GM18517 (cell line): ENCODE measurements around the gene LYRM9.
"Not testable (repeated sequence)": the region's sequence is repeated elsewhere in the genome, so short reads cannot be mapped to it uniquely, and the experiment has no call there.

ENCODE experiments used
- ATAC-seq: cut with Tn5 transposase; IDR thresholded peaks from one replicate; pipeline ENCODE4 v1.9.1; 2021; ENCODE audit warnings: mild to moderate bottlenecking, moderate library complexity; ENCODE audit not compliant: unreplicated experiment

The LYRM9 gene

DNA sequence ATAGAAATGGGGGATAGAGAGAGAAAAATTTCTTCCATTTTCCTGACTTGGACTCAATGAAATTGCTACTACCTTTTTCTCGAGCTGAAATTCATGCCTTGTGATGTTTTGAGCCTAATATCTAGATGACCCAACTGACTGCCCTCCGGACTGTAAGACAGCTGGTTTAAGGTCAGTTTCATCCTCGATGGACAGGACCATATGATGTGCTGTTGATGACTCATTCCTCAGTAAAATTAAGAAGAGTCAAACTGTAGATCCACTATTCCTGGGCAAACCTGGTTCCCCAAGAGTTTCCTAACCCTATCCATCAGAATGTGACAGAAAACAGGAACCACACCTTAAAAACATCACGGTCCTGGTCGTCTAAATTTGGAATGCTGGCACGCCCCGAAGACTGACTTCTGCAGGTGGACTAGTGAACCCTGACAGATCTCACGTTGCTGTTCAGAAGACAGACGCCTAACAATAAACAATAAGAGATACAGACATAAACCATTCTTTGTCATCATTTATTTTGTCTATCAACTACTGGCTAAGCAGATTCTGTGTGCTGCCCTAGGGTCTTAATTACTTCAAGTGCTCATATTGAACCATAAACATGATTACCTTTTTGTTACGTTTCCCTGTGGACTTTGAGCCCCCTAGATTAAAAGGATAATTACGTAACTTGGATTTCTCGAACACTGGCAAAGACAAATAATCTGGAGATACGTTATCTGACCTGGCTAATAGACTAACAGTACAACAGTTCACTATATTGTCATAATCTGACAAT lies 47.7 kb downstream of the LYRM9 start:
- ATAC-seq = no peak

DNA sequence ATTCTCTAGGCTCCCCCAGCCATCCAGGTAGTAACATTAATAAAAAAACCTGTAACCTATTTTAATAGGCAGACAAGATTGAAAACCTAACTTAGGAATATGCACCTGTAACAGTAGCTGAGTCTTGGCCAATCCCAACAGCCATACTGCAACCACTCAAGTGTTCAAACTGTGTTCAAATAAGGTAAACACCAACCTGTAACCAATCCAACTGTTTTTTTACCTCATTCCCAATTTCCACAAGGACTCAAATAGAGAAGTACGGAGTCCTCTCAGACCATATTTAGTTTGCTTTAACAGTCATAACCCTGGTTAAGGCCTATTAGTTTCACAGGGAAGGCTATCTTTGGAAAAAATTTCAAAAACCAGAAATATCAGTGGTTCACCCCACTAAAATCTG lies 52.5 kb downstream of the LYRM9 start:
- no peak for ATAC-seq

DNA sequence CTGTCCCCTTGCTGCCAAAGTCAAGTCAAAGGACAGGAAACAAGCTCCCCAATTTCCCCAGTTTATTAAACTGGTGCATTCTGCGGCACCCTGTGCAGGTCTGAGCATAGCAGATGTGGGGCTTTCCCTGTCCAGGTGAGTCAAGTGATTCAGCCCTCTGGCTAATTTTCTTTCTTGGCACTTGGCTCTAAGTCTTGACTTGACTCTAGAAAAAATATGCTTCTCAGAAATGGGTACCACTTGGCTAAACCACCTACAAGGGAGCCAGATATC lies 52.8 kb downstream of the LYRM9 start:
- ATAC-seq = not testable (repeated sequence)

DNA sequence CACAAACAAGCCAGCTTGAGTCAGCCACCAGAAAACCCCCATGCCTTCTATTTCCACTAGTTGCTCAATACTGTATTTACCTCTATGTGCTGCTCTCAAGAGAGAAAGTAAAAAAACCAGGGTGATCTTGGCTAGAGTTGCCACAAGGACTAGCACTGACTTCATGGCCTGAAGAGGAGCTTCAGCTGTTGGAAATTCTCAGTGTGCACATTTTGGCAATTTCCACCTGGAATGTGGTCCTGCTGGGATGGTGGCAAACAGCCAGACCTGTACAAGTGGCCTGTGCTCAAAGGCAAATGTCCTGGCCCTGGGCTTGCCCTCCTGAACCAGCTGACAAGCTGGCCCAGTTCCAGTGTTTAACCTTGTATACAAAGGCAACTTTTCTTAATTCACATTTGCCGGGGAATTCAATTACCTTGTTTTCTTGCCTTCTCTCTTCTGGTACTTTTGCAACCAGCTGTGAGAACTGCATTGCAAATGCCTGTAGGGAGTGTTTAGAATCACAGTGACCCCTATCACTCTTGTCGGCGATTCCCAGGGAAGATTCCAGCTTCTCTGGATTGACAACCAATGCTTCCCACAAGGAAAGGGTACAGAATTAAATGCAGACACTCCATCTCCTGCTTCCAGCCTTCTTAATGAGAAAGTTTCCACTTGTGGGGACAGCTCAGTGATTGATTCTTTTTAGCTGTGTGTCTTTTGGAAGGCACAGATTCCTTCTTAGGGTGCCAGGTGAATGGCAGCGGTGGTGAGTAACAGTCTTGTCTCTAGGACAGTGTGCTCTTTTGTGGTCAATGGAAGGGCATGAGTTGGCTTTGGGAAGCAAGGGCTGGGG lies 53.4 kb downstream of the LYRM9 start:
- not testable (repeated sequence) for ATAC-seq

DNA sequence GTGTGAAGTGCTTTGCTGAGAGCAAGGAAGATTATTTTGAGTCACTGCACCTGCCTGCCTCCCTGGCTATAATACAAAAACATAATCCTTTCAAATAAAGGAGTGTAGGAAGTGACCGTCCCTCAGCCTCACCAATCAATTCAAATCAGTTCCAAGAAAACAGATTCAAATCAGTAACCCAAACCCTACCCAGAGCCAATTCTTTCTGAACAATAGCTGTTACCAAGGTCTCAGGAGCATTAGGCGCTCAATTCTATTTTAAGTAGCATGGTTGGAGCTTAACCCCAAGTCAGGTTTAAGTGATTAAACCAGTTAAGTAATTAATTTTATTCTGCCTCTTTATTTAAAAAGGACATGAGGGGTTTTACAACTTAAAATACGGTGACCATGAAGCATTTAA lies 54.6 kb downstream of the LYRM9 start:
- not testable (repeated sequence) for ATAC-seq

DNA sequence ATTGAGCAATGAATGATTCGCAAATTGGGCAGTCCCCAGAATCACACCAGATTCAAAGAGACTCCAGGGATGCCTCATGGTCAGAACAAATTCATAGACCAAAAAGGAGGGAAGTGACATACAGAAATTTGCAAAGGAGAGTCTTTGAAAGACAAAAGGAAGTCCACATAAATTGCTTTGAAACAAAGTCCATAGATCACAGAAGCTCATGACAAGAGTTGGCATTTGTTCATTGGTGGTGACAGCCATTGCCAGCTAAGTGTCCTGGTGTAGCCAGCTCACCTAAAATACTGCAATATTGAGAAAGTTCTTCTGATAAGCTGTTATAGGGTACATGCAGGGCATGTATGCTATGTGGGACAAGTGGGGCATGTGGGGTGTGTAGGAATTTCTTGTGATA lies 55.4 kb downstream of the LYRM9 start:
- not testable (repeated sequence) for ATAC-seq

DNA sequence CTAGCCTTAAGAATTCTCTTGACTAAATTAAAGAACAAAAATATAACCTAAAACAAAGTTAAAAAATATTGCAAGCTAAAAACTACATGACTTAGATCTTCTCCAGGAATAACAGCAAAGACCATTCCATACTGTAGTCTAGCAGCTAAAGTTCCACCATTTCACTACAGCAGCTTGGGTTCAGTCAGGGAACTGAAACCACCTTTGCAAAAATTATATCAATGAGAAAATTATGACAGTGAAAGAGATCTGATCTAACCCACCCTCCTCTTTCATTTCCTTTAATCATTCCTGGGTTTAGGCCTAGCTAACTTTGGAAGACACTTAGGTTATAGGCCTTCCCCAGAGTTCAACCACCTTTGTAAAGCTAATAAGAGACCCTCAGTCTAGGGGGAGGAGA lies 56.5 kb downstream of the LYRM9 start:
- no peak for ATAC-seq

DNA sequence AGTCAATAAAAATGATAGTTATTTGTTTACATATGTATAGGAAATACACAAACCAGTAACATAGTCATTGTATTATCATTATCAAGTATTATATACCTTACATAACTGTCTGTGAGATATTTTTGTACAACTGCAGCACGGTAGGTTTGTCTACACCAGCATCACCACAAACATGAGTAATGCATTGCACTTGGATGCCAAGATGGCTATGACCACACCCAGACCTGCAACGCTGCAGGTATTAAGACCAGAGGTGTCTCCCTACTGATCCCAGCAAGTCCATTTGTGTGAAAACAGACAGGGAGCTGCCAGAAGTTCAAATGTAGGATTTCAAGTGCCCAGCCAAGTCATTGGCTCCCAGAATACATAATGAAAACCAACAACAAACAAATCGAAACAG lies 58.6 kb downstream of the LYRM9 start:
- ATAC-seq = no peak

DNA sequence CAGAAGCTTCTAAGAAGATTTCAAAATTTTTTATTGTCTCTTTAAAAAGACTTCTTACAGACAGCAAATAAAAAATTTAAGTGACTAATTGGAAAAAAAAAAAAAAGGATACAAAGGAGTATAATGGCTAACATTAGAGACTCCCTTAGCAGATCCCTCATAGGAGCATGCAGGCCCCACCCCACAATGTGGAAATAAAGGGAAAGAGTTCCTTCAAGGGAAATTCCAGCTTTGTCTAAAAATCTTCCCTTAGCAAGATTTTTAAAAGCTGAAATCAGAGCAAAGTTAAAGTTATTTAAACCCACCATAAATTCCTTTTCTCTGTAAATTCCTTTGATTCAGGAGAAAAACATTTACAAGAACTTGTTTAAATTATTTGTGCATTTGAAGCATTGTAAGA lies 60.3 kb downstream of the LYRM9 start:
- ATAC-seq = no peak

DNA sequence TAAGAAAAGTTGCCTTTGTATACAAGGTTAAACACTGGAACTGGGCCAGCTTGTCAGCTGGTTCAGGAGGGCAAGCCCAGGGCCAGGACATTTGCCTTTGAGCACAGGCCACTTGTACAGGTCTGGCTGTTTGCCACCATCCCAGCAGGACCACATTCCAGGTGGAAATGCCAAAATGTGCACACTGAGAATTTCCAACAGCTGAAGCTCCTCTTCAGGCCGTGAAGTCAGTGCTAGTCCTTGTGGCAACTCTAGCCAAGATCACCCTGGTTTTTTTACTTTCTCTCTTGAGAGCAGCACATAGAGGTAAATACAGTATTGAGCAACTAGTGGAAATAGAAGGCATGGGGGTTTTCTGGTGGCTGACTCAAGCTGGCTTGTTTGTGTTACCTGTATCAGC lies 63.3 kb downstream of the LYRM9 start:
- not testable (repeated sequence) for ATAC-seq

DNA sequence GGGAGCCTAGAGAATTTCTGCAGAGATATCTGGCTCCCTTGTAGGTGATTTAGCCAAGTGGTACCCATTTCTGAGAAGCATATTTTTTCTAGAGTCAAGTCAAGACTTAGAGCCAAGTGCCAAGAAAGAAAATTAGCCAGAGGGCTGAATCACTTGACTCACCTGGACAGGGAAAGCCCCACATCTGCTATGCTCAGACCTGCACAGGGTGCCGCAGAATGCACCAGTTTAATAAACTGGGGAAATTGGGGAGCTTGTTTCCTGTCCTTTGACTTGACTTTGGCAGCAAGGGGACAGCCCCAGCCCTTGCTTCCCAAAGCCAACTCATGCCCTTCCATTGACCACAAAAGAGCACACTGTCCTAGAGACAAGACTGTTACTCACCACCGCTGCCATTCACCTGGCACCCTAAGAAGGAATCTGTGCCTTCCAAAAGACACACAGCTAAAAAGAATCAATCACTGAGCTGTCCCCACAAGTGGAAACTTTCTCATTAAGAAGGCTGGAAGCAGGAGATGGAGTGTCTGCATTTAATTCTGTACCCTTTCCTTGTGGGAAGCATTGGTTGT lies 63.9 kb downstream of the LYRM9 start:
- ATAC-seq = not testable (repeated sequence)
